ENCODE data around the gene PRPS1. TPM values are rescaled to one million over a fixed set of nuclear protein-coding genes. Genes with fewer than 3 reads are reported as not detected.

Gene PRPS1
- total RNA-seq, 1 experiment from 2014 or later = 90.5 TPM

DNA sequence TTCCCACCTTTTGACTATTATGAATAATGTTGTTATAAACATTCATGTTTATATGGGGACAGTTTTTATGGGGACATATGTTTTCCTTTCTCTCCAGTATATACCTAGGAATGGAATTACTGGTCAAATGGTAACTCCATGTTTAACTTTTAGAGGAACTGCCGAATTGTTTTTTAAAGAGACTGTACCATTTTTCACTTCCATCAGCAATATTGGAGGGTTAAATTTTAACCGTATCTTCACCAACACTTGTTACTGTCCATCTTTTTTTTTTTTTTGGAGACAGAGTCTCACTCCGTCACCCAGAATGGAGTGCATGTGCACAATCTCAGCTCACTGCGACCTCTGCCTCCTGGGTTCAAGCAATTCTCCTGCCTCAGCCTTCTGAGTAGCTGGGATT lies 46.4 kb upstream of the PRPS1 start:
- H3K27ac Mint-ChIP-seq = no peak overlapping the region
- Histone ChIP-seq H3K9ac (ENCODE audit: extremely low read depth, insufficient read length, low read length) (no peak overlapping the region), H3K18ac (ENCODE audit: insufficient read length, low read depth, low read length) (no peak overlapping the region), H2AK5ac (ENCODE audit: insufficient read length, low read length) (no peak overlapping the region), H4K8ac (replicated peaks; ENCODE audit: insufficient read length, low read depth, low read length) (no peak overlapping the region), H2BK15ac (ENCODE audit: low read depth, low read length) (no peak overlapping the region), H4K20me1 (ENCODE audit: control insufficient read depth, insufficient read depth, insufficient read length) (no peaks in the 10 kb centered on the region), H3T11ph (ENCODE audit: low read length) (no peak overlapping the region), H4K91ac (ENCODE audit: insufficient read length, low read depth, low read length) (no peak overlapping the region), H3K27me3 (ENCODE audit: insufficient read depth, low read length) (no peaks in the 10 kb centered on the region), H2BK120ac (ENCODE audit: low read depth, low read length, poor library complexity, severe bottlenecking) (no peak overlapping the region), H2BK20ac (ENCODE audit: low read depth, low read length, poor library complexity, severe bottlenecking) (no peak overlapping the region), H3K4me2 (ENCODE audit: insufficient read depth, insufficient read length, low read length) (no peak overlapping the region), H3K4me1 (ENCODE audit: insufficient read depth, low read length) (no peaks in the 10 kb centered on the region), H3K23ac (ENCODE audit: insufficient read length, low read depth, low read length) (no peak overlapping the region), H2BK5ac (ENCODE audit: insufficient read length, low read length) (no peak overlapping the region), H3K14ac (ENCODE audit: insufficient read depth, low read length) (no peak overlapping the region), H3K23me2 (ENCODE audit: insufficient read length, low read depth, low read length, poor library complexity, severe bottlenecking) (no peaks in the 10 kb centered on the region), H2AFZ (ENCODE audit: low read length) (no peak overlapping the region), H3K4ac (ENCODE audit: low read depth, low read length) (no peak overlapping the region), H3K9me3 (ENCODE audit: control insufficient read depth, low read depth, low read length) (no peaks in the 10 kb centered on the region), H3K56ac (ENCODE audit: insufficient read length, low read depth, low read length) (no peak overlapping the region), H2BK12ac (ENCODE audit: insufficient read length, low read depth, low read length) (no peak overlapping the region), H3K79me2 (ENCODE audit: insufficient read depth, low read length) (no peaks in the 10 kb centered on the region), H4K5ac (ENCODE audit: insufficient read length, low read depth, low read length) (no peak overlapping the region), H3K79me1 (ENCODE audit: insufficient read depth, low read depth, low read length, poor library complexity, severe bottlenecking) (no peaks in the 10 kb centered on the region), H3K27ac (ENCODE audit: insufficient read length, low read depth, low read length) (no peak overlapping the region)
- no CpG with 5 or more reads among the region's 4 CpGs for WGBS (ENCODE audit: extremely low coverage, insufficient read length, low lambda C conversion rate)
- H3K36me3 Mint-ChIP-seq (ENCODE audit: insufficient read depth in 1 of 3, low read depth in 3 of 3) = peaks cover 4 to 8% (median 5%) of the 10 kb centered on the region in 3 experiments; a peak in 6 of 7 replicates
- peaks cover 16 to 59% of the 10 kb centered on the region in 2 experiments for H3K9me3 Mint-ChIP-seq
- no peak for DNase-seq
- H3K27me3 Mint-ChIP-seq (ENCODE audit: low read depth) = peaks cover 3% of the 10 kb centered on the region; the same call in 1 of the 2 replicates
- no peak overlapping the region for H3K4me3 Mint-ChIP-seq
- TF ChIP-seq, protein P1, sequence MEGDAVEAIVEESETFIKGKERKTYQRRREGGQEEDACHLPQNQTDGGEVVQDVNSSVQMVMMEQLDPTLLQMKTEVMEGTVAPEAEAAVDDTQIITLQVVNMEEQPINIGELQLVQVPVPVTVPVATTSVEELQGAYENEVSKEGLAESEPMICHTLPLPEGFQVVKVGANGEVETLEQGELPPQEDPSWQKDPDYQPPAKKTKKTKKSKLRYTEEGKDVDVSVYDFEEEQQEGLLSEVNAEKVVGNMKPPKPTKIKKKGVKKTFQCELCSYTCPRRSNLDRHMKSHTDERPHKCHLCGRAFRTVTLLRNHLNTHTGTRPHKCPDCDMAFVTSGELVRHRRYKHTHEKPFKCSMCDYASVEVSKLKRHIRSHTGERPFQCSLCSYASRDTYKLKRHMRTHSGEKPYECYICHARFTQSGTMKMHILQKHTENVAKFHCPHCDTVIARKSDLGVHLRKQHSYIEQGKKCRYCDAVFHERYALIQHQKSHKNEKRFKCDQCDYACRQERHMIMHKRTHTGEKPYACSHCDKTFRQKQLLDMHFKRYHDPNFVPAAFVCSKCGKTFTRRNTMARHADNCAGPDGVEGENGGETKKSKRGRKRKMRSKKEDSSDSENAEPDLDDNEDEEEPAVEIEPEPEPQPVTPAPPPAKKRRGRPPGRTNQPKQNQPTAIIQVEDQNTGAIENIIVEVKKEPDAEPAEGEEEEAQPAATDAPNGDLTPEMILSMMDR (conservative IDR thresholded peaks at IDR 0.05) = no peak
- H3K4me1 Mint-ChIP-seq = no peaks in the 10 kb centered on the region

All from H9 (cell line).